PFSK-1 (cell line): ENCODE results near the gene GRIN2A.

ENCODE experiments used
- POLR2AphosphoS5 ChIP-seq: IDR thresholded peaks from 2 replicates; pipeline ENCODE4 v1.6.1; 2012; ENCODE audit warnings: low read depth, mild to moderate bottlenecking, control low read depth, low read length, moderate library complexity
- SIN3A ChIP-seq: IDR thresholded peaks from 2 replicates; pipeline ENCODE4 v1.6.1; 2012; ENCODE audit warnings: mild to moderate bottlenecking, low read length, moderate library complexity, borderline replicate concordance; ENCODE audit not compliant: insufficient read depth
- TAF1 ChIP-seq: IDR thresholded peaks from 2 replicates; pipeline ENCODE4 v1.6.1; 2012; ENCODE audit warnings: low read length, control low read depth, borderline replicate concordance; ENCODE audit not compliant: insufficient read depth
- TF ChIP-seq, protein P1 (sequence below), 2 experiments: IDR thresholded peaks; 2 replicates each; pipeline versions ENCODE4 v1.6.1 to v1.8.0; 2011 to 2012; ENCODE audit warnings: low read depth in 2 of 2, low read length in 2 of 2, control low read depth in 1 of 2, inconsistent platforms in 1 of 2, mild to moderate bottlenecking in 1 of 2, moderate library complexity in 1 of 2; ENCODE audit not compliant: insufficient read depth in 1 of 2

DNA sequence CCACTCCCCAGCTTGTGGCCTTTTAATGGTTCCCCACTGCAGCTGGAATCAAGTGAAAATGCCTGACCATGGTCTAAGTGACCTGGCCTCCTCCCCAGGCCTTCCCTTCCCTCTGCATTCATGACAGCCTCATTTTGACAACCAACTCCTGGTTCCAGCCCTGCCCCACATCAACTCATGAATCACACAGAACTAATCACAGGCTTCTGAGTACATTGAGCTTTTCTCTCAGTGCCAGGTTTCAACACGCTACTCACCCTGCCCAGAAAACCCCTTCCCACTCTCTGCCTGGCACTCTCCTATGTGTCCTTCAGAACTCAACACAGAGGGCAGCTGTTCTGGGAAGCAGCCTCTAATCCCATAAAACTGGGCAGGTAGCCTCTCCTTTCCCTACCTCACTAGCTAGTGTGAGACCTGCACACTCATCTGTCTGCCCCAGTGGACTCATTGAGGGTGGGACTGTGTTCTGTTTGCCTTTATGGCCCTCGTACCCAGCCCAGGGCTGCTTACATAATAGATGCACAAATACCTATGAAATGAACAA is 313.6 kb downstream of the GRIN2A start:
- no peak for TF ChIP-seq POLR2AphosphoS5
- no peak for TF ChIP-seq TAF1
- TF ChIP-seq SIN3A, result no peak
- TF ChIP-seq, protein P1, sequence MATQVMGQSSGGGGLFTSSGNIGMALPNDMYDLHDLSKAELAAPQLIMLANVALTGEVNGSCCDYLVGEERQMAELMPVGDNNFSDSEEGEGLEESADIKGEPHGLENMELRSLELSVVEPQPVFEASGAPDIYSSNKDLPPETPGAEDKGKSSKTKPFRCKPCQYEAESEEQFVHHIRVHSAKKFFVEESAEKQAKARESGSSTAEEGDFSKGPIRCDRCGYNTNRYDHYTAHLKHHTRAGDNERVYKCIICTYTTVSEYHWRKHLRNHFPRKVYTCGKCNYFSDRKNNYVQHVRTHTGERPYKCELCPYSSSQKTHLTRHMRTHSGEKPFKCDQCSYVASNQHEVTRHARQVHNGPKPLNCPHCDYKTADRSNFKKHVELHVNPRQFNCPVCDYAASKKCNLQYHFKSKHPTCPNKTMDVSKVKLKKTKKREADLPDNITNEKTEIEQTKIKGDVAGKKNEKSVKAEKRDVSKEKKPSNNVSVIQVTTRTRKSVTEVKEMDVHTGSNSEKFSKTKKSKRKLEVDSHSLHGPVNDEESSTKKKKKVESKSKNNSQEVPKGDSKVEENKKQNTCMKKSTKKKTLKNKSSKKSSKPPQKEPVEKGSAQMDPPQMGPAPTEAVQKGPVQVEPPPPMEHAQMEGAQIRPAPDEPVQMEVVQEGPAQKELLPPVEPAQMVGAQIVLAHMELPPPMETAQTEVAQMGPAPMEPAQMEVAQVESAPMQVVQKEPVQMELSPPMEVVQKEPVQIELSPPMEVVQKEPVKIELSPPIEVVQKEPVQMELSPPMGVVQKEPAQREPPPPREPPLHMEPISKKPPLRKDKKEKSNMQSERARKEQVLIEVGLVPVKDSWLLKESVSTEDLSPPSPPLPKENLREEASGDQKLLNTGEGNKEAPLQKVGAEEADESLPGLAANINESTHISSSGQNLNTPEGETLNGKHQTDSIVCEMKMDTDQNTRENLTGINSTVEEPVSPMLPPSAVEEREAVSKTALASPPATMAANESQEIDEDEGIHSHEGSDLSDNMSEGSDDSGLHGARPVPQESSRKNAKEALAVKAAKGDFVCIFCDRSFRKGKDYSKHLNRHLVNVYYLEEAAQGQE (IDR thresholded peaks at IDR 0.05; ENCODE audit: insufficient read depth in 1 of 2, low read depth in 2 of 2, low read length in 2 of 2), result no peak
